Right atrium auricular region (tissue), 2 donors: ENCODE measurements around the gene DMBT1. TPM values are rescaled to one million over a fixed set of nuclear protein-coding genes. Genes with fewer than 3 reads are reported as not detected.
A peak's percentile ranks its signal among the peaks of the same experiment; 100 is the strongest.

Experiments used
- DNase-seq: peaks from one replicate; pipeline ENCODE4 v3.0.0-alpha.2; 2019; ENCODE audit warnings: low spot score
- H3K27ac ChIP-seq, 2 donors: fragments of 200-600 bp; sonication (generic); 1 replicate in 1 of 2; 2 replicates in 1 of 2; pipeline ENCODE4 v1.5.1; 2016 to 2019
- H3K27me3 ChIP-seq, 2 donors: fragments of 200-600 bp; sonication (generic); one replicate each; pipeline versions ENCODE4 v1.5.1 to v1.6.0; 2017 to 2019
- H3K36me3 ChIP-seq: fragments of 200-600 bp; sonication (generic); one replicate; pipeline ENCODE4 v1.5.1; 2016
- H3K4me1 ChIP-seq, 2 donors: fragments of 200-600 bp; sonication (generic); one replicate each; pipeline versions ENCODE4 v1.5.1 to v1.6.0; 2017 to 2019
- H3K4me3 ChIP-seq, 2 donors: fragments of 200-600 bp; sonication (generic); 1 replicate in 1 of 2; 2 replicates in 1 of 2; pipeline ENCODE4 v1.5.1; 2017 to 2019; ENCODE audit warnings: mild to moderate bottlenecking in 1 of 2, moderate library complexity in 1 of 2
- H3K9me3 ChIP-seq, 2 donors: fragments of 200-600 bp; sonication (generic); one replicate each; pipeline ENCODE4 v1.5.1; 2019
- CTCF ChIP-seq, 2 donors: fragments of 200-600 bp; sonication (generic); IDR thresholded peaks; one replicate each; pipeline ENCODE4 v1.5.1; 2019; ENCODE audit warnings: antibody characterized with exemption in 2 of 2
- total RNA-seq, 2 donors: library from RNA; depleted of rRNA; stranded (reverse); fragments of >200 nt; gene quantifications; one replicate each; pipeline ENCODE4 v1.1.0, GENCODE V29; 2016

Gene DMBT1
- total RNA-seq, 2 donors from 2014 or later = 0.08 TPM; not detected in 1

GRCh38 chr10:122549636-122550035, 10.9 kb upstream of the DMBT1 start:
- no peak for DNase-seq
- Histone ChIP-seq H3K4me1 (no peaks in the 10 kb centered on the region), H3K4me3 (no peak overlapping the region), H3K27ac (no peak overlapping the region), H3K27me3 (no peaks in the 10 kb centered on the region), H3K9me3 (no peaks in the 10 kb centered on the region), H3K36me3 (no peaks in the 10 kb centered on the region)
- TF ChIP-seq CTCF (IDR thresholded peaks at IDR 0.05) = no peak

- no peaks in the 10 kb centered on the region for H3K9me3 ChIP-seq
- H3K4me3 ChIP-seq = no peak overlapping the region
- no peak overlapping the region for H3K27ac ChIP-seq
- no peak for TF ChIP-seq CTCF (IDR thresholded peaks at IDR 0.05)
- H3K4me1 ChIP-seq = no peaks in the 10 kb centered on the region
- no peaks in the 10 kb centered on the region for H3K27me3 ChIP-seq
- DNase-seq = no peak
- H3K36me3 ChIP-seq = no peaks in the 10 kb centered on the region
Observed at GRCh38 chr10:122550427-122550826, 10.1 kb upstream of the DMBT1 start.

- no peaks in the 10 kb centered on the region for H3K9me3 ChIP-seq
- no peaks in the 10 kb centered on the region for H3K4me1 ChIP-seq
- no peak overlapping the region for H3K4me3 ChIP-seq
- no peaks in the 10 kb centered on the region for H3K36me3 ChIP-seq
- TF ChIP-seq CTCF (IDR thresholded peaks at IDR 0.05) = no peak
- DNase-seq = no peak
- H3K27me3 ChIP-seq = no peaks in the 10 kb centered on the region
- no peak overlapping the region for H3K27ac ChIP-seq
Observed at GRCh38 chr10:122550983-122551382, 9.6 kb upstream of the DMBT1 start.

- peak in 1 of 2 donors; percentile 28 for TF ChIP-seq CTCF (IDR thresholded peaks at IDR 0.05)
- H3K4me1 ChIP-seq = no peaks in the 10 kb centered on the region
- no peak overlapping the region for H3K27ac ChIP-seq
- no peaks in the 10 kb centered on the region for H3K36me3 ChIP-seq
- H3K27me3 ChIP-seq = no peaks in the 10 kb centered on the region
- DNase-seq = no peak
- H3K4me3 ChIP-seq = no peak overlapping the region
- H3K9me3 ChIP-seq = no peaks in the 10 kb centered on the region
Observed at GRCh38 chr10:122551450-122551849, 9.1 kb upstream of the DMBT1 start.

GRCh38 chr10:122553341-122553740, 7.2 kb upstream of the DMBT1 start:
- no peak for DNase-seq
- Histone ChIP-seq H3K27ac (no peak overlapping the region), H3K9me3 (no peaks in the 10 kb centered on the region), H3K36me3 (no peaks in the 10 kb centered on the region), H3K4me1 (no peaks in the 10 kb centered on the region), H3K4me3 (no peak overlapping the region), H3K27me3 (no peaks in the 10 kb centered on the region)
- TF ChIP-seq CTCF (IDR thresholded peaks at IDR 0.05) = no peak
